Keratinocyte (primary cell): ENCODE data around the gene FBXL17. TPM values are rescaled to one million over a fixed set of nuclear protein-coding genes. Genes with fewer than 3 reads are reported as not detected.

Experiments used
- DNase-seq: peaks from one replicate; pipeline ENCODE4 v3.0.0-alpha.2; 2011; ENCODE audit warnings: low read depth, missing footprints, low spot score
- FAIRE-seq: peaks from 2 replicates; lab custom pipeline; 2011; peaks lifted over from hg19 to GRCh38; lab: Jason Lieb, UNC
- H2AFZ ChIP-seq: 2 replicates; pipeline ENCODE4 v1.6.0; 2012; ENCODE audit warnings: low read length, control low read depth, inconsistent platforms; ENCODE audit not compliant: control insufficient read depth
- H3K27ac ChIP-seq: 2 replicates; pipeline ENCODE4 v1.5.1; 2011; ENCODE audit warnings: low read length; ENCODE audit not compliant: control insufficient read depth, insufficient read depth
- H3K27me3 ChIP-seq: 3 replicates; pipeline ENCODE4 v1.6.0; 2011; ENCODE audit warnings: low read length; ENCODE audit not compliant: control insufficient read depth, insufficient read depth; ENCODE audit errors: extremely low read depth
- H3K36me3 ChIP-seq, 2 experiments: 2 replicates in 1 of 2; 3 replicates in 1 of 2; pipeline ENCODE4 v1.5.1; 2011; ENCODE audit warnings: low read length in 2 of 2, mild to moderate bottlenecking in 1 of 2; ENCODE audit not compliant: control insufficient read depth in 2 of 2, insufficient read depth in 2 of 2; ENCODE audit errors: extremely low read depth in 1 of 2
- H3K4me1 ChIP-seq: 3 replicates; pipeline ENCODE4 v1.5.1; 2011; ENCODE audit warnings: low read length; ENCODE audit not compliant: control insufficient read depth, insufficient read depth; ENCODE audit errors: extremely low read depth
- H3K4me2 ChIP-seq: 3 replicates; pipeline ENCODE4 v1.6.0; 2011; ENCODE audit warnings: low read depth, low read length; ENCODE audit not compliant: control insufficient read depth, insufficient read depth; ENCODE audit errors: extremely low read depth
- H3K4me3 ChIP-seq, 3 experiments: fragments of 200-600 bp in 1 of 3; sonication (generic) in 1 of 3; 2 replicates in 2 of 3; 3 replicates in 1 of 3; pipeline ENCODE4 v1.5.1; 2011 to 2016; ENCODE audit warnings: low read length in 3 of 3, mild to moderate bottlenecking in 3 of 3, control low read depth in 2 of 3, inconsistent platforms in 1 of 3, low read depth in 1 of 3, mixed read lengths in 1 of 3, mixed run types in 1 of 3, moderate library complexity in 1 of 3; ENCODE audit not compliant: control insufficient read depth in 2 of 3, insufficient read depth in 2 of 3; ENCODE audit errors: extremely low read depth in 1 of 3
- H3K79me2 ChIP-seq: 2 replicates; pipeline ENCODE4 v1.6.0; 2012; ENCODE audit warnings: low read length; ENCODE audit not compliant: control insufficient read depth, insufficient read depth
- H3K9ac ChIP-seq: 3 replicates; pipeline ENCODE4 v1.6.0; 2011; ENCODE audit warnings: low read length; ENCODE audit not compliant: control insufficient read depth, insufficient read depth; ENCODE audit errors: extremely low read depth
- H3K9me1 ChIP-seq: 3 replicates; pipeline ENCODE4 v1.6.0; 2011; ENCODE audit warnings: low read length; ENCODE audit not compliant: control insufficient read depth, insufficient read depth; ENCODE audit errors: extremely low read depth
- H3K9me3 ChIP-seq: 2 replicates; pipeline ENCODE4 v1.5.1; 2012; ENCODE audit warnings: low read depth, low read length; ENCODE audit not compliant: control insufficient read depth
- H4K20me1 ChIP-seq: 3 replicates; pipeline ENCODE4 v1.6.0; 2011; ENCODE audit warnings: low read length; ENCODE audit not compliant: control insufficient read depth, insufficient read depth; ENCODE audit errors: extremely low read depth
- CTCF ChIP-seq, 3 experiments: IDR thresholded peaks in 1 of 3; conservative IDR thresholded peaks in 1 of 3; optimal IDR thresholded peaks in 1 of 3; 2 replicates in 2 of 3; 3 replicates in 1 of 3; pipeline versions ENCODE3 to v1.5.1; 2011; ENCODE audit warnings: low read length in 3 of 3, mild to moderate bottlenecking in 3 of 3, moderate library complexity in 2 of 3, control low read depth in 1 of 3, inconsistent platforms in 1 of 3; ENCODE audit not compliant: insufficient read depth in 2 of 3; ENCODE audit errors: extremely low read depth in 1 of 3
- EZH2 ChIP-seq: IDR thresholded peaks from one replicate; pipeline ENCODE4 v1.6.1; 2012; ENCODE audit warnings: inconsistent platforms, mild to moderate bottlenecking, low read length, moderate library complexity
- dilution Hi-C: fragments of 300-500 bp; cut with MboI; formaldehyde crosslinking; loops from one replicate; pipeline ENCODE4 v1.7.0; 2020; ENCODE audit warnings: low sequenced_read_pairs; ENCODE audit not compliant: extremely low pct_ligation_motif_present
- polyA plus RNA-seq, 5 experiments: library from polyadenylated mRNA; depleted of rRNA in 3 of 5; stranded (reverse) in 3 of 5; stranded (forward) in 1 of 5; unstranded in 1 of 5; fragments of >200 nt; gene quantifications; 1 replicate in 1 of 5; 2 replicates in 3 of 5; 3 replicates in 1 of 5; pipeline versions ENCODE4 v1.2.1 to v1.2.3, GENCODE V29; 2011 to 2012; ENCODE audit warnings: missing spikeins in 2 of 5, low read depth in 1 of 5, low replicate concordance in 1 of 5

The FBXL17 gene
- polyA plus RNA-seq, 1 donor (not counting 4 experiments of a cell fraction or from before 2014, with no cell fraction given), result 5.7 TPM

DNA sequence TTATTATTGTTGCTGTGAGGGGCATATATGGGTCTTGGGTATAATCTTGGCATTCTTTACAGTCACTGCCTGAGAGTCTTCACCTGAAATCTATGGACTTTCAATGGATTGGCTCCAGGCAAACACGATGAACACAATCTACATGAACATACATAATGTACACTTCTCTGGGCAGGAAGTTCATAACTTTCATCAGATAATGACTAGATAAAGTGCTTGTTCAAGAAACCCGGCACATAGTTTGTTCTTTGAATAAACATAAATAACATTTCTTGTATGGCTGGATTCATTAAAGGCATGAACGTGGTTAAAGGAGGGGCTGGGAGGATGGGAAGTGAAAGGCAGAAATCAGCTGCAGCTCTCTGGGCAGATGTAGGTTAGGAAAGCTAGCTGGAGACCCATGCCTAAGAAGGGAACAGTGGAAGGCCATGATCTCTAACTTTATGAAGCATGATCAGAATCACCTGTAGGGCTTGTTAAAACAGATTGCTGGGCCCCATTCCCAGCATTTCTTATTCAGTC, 404.3 kb downstream of the FBXL17 start:
- DNase-seq, result no peak
- H3K27ac ChIP-seq, result no peak overlapping the region
- no peak for FAIRE-seq
- H3K4me2 ChIP-seq, result no peak overlapping the region
- H3K27me3 ChIP-seq, result no peaks in the 10 kb centered on the region
- no peaks in the 10 kb centered on the region for H3K9me3 ChIP-seq
- no peak overlapping the region for H2AFZ ChIP-seq
- H3K79me2 ChIP-seq, result no peaks in the 10 kb centered on the region
- no peaks in the 10 kb centered on the region for H3K36me3 ChIP-seq
- H4K20me1 ChIP-seq, result no peaks in the 10 kb centered on the region
- TF ChIP-seq CTCF (optimal IDR thresholded peaks at IDR 0.05 in 1 of 3, IDR thresholded peaks at IDR 0.05 in 1 of 3, conservative IDR thresholded peaks at IDR 0.05 in 1 of 3; ENCODE audit: extremely low read depth in 1 of 3, insufficient read depth in 2 of 3, low read length in 3 of 3) (no peak), EZH2 (no peak)
- H3K4me1 ChIP-seq, result no peaks in the 10 kb centered on the region
- dilution Hi-C loops, result no loop called here
- H3K9ac ChIP-seq, result no peak overlapping the region
- H3K4me3 ChIP-seq, result no peak overlapping the region
- no peaks in the 10 kb centered on the region for H3K9me1 ChIP-seq

GRCh38 chr5:107975568-107975967, 406.3 kb downstream of the FBXL17 start:
- TF ChIP-seq EZH2 (no peak), CTCF (optimal IDR thresholded peaks at IDR 0.05 in 1 of 3, IDR thresholded peaks at IDR 0.05 in 1 of 3, conservative IDR thresholded peaks at IDR 0.05 in 1 of 3; ENCODE audit: extremely low read depth in 1 of 3, insufficient read depth in 2 of 3, low read length in 3 of 3) (no peak)
- Histone ChIP-seq H3K4me2 (no peak overlapping the region), H2AFZ (no peak overlapping the region), H4K20me1 (no peaks in the 10 kb centered on the region), H3K36me3 (no peaks in the 10 kb centered on the region), H3K27ac (no peak overlapping the region), H3K4me1 (no peaks in the 10 kb centered on the region), H3K9me3 (no peaks in the 10 kb centered on the region), H3K79me2 (no peaks in the 10 kb centered on the region), H3K4me3 (no peak overlapping the region), H3K9me1 (no peaks in the 10 kb centered on the region), H3K27me3 (no peaks in the 10 kb centered on the region), H3K9ac (no peak overlapping the region)
- dilution Hi-C loops, result no loop called here
- DNase-seq (no peak), FAIRE-seq (no peak)
